HEK293 (cell line): ENCODE measurements around the gene GH1.
"Not testable (repeated sequence)": the region's sequence is repeated elsewhere in the genome, so short reads cannot be mapped to it uniquely, and the experiment has no call there.

Source experiments
- CTCF ChIA-PET: fragments of 350-600 bp; formaldehyde crosslinking; extraction: SDS; loops from one replicate; lab custom pipeline; 2021; ENCODE audit warnings: antibody characterized with exemption; lab: Yijun Ruan, JAX
- POLR2A ChIA-PET: fragments of 300-600 bp; formaldehyde crosslinking; extraction: SDS; loops from one replicate; lab custom pipeline; 2020; ENCODE audit warnings: antibody characterized with exemption, inconsistent platforms; lab: Yijun Ruan, JAX
- H3K27ac ChIP-seq: fragments of 200-500 bp; sonication (Bioruptor generic); 2 replicates; pipeline ENCODE4 v1.5.1; 2014; ENCODE audit warnings: low read depth, low read length, control low read depth, inconsistent platforms; ENCODE audit errors: extremely low read depth
- H3K36me3 ChIP-seq, 2 experiments: fragments of 200-500 bp in 1 of 2; sonication (Bioruptor generic) in 1 of 2; 1 replicate in 1 of 2; 2 replicates in 1 of 2; pipeline ENCODE4 v1.5.1; 2014 to 2017; ENCODE audit warnings: inconsistent platforms in 2 of 2, low read length in 2 of 2; ENCODE audit not compliant: control insufficient read depth in 2 of 2, insufficient read depth in 1 of 2
- H3K4me1 ChIP-seq: fragments of 200-500 bp; sonication (Bioruptor generic); 2 replicates; pipeline ENCODE4 v1.5.1; 2014; ENCODE audit warnings: mild to moderate bottlenecking, low read length, inconsistent platforms; ENCODE audit not compliant: control insufficient read depth, insufficient read depth
- H3K4me3 ChIP-seq: 2 replicates; pipeline ENCODE4 v1.5.1; 2011; ENCODE audit warnings: low read depth, mild to moderate bottlenecking, control low read depth, low read length, moderate library complexity
- H3K9me3 ChIP-seq: fragments of 200-500 bp; sonication (Bioruptor generic); 2 replicates; pipeline ENCODE4 v1.5.1; 2014; ENCODE audit warnings: low read depth, low read length, inconsistent platforms; ENCODE audit not compliant: control insufficient read depth, insufficient read depth
- ZNF2 ChIP-seq: fragments of 450-650 bp; formaldehyde crosslinking; IDR thresholded peaks from 2 replicates; pipeline ENCODE4 v1.5.1; 2016; ENCODE audit warnings: missing biosample characterization, missing genetic modification characterization
- ZNF654 ChIP-seq: fragments of 450-650 bp; formaldehyde crosslinking; IDR thresholded peaks from 2 replicates; pipeline ENCODE4 v1.5.1; 2016; ENCODE audit warnings: low read depth, missing biosample characterization, missing genetic modification characterization
- TF ChIP-seq, protein P1 (sequence below): fragments of 450-650 bp; formaldehyde crosslinking; IDR thresholded peaks from 2 replicates; pipeline ENCODE4 v1.5.1; 2016; ENCODE audit warnings: missing biosample characterization, missing genetic modification characterization

GH1 gene

GRCh38 chr17:63894821-63895220 lies 23.8 kb downstream of the GH1 start:
- CTCF ChIA-PET, H3K9me3 ChIP-seq, H3K36me3 ChIP-seq, H3K4me3 ChIP-seq, H3K27ac ChIP-seq, POLR2A ChIA-PET, H3K4me1 ChIP-seq: not testable (repeated sequence)

DNA sequence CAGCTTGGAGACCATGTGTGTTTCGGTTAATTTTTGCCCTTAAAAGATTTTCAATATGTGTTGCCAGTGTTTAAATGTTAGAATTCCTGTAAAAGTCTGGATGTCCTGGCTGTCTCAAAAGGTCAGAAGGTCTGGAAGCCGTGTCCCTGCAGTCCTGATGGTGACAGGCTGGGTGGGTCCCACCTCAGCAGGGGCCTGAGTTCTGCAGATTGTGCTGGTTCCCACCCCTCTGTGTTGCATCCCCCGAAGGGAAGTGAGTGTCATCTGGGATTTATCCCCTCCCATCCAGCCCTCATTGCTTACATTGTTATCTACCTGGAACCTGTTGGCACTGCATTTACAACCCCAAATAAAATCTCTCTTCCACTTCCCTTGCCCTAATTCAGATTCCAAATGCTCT lies 24.6 kb downstream of the GH1 start:
- POLR2A ChIA-PET, H3K4me3 ChIP-seq, H3K4me1 ChIP-seq, H3K36me3 ChIP-seq, H3K9me3 ChIP-seq, H3K27ac ChIP-seq: not testable (repeated sequence)
- CTCF ChIA-PET = interaction anchor here (1.5 kb wide), 1 partner anchor 133 kb away, joined by 5 read pairs; no protein-coding TSS in a partner anchor

DNA sequence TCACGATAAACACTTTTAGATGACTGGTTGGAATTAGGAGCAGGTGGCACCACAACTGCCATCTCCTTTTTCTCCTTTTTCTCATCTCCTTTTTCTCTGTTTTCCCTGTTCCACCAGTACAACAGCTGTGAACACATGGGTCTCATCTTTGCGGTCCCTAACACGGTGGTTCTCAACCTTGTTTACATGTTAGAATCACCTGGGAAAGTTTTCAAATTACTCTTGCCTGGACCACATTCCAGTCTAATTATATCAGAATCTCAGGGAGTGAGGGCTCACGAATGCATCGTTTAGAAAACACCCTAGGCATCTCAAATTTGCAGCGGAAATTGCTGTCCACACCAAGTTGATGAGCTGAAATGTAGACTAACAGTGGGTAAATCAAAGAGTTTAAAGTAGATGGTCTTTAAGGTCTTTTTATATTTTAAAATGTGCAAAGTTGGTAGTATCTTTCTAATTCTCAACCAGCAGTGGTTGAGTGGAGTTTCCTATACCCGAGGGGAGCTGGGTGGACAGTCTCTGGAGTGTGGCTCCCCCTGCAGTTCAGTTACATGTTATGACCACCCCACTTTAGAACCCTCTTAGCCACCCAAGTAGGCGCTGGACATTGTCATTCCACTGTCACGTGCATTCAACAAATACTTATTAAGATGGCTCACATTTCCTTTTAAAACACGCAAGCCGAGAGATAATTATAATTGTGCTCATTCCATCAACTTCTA lies 26.2 kb downstream of the GH1 start:
- H3K4me3 ChIP-seq, H3K27ac ChIP-seq, H3K36me3 ChIP-seq, POLR2A ChIA-PET, H3K4me1 ChIP-seq, H3K9me3 ChIP-seq: not testable (repeated sequence)
- CTCF ChIA-PET = interaction anchor here (0.7 to 2.1 kb wide), 6 partner anchors 11 to 135 kb away, joined by 3 to 6 read pairs (median 4); no protein-coding TSS in a partner anchor

- H3K4me3 ChIP-seq = not testable (repeated sequence)
- TF ChIP-seq ZNF2 (tag by site-specific recombination) = 0 out of 2 replicates have a peak, but pooled peaks have one; percentile 34
- TF ChIP-seq, protein P1, sequence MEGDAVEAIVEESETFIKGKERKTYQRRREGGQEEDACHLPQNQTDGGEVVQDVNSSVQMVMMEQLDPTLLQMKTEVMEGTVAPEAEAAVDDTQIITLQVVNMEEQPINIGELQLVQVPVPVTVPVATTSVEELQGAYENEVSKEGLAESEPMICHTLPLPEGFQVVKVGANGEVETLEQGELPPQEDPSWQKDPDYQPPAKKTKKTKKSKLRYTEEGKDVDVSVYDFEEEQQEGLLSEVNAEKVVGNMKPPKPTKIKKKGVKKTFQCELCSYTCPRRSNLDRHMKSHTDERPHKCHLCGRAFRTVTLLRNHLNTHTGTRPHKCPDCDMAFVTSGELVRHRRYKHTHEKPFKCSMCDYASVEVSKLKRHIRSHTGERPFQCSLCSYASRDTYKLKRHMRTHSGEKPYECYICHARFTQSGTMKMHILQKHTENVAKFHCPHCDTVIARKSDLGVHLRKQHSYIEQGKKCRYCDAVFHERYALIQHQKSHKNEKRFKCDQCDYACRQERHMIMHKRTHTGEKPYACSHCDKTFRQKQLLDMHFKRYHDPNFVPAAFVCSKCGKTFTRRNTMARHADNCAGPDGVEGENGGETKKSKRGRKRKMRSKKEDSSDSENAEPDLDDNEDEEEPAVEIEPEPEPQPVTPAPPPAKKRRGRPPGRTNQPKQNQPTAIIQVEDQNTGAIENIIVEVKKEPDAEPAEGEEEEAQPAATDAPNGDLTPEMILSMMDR (tag by site-specific recombination) = peak; percentile 48; the same call in 1 of the 2 replicates
- peak; percentile 39 for TF ChIP-seq ZNF654 (tag by site-specific recombination)
- TF ChIP-seq, all 188 proteins: peak for 3; not testable (repeated sequence) for 185
- not testable (repeated sequence) for H3K4me1 ChIP-seq, H3K36me3 ChIP-seq, H3K9me3 ChIP-seq, H3K27ac ChIP-seq
- POLR2A ChIA-PET = interaction anchor here (0.8 kb wide), 1 partner anchor 257 kb away, joined by 4 read pairs; no protein-coding TSS in a partner anchor
- CTCF ChIA-PET = interaction anchor here (0.7 to 2.6 kb wide), 12 partner anchors 9 to 394 kb away, joined by 3 to 16 read pairs (median 4); partner anchors contain the start of gene CSHL1
These were observed 29.4 kb downstream of the GH1 start for GRCh38 chr17:63889026-63889848.

- H3K4me1 ChIP-seq, H3K36me3 ChIP-seq, H3K27ac ChIP-seq, POLR2A ChIA-PET, CTCF ChIA-PET, H3K4me3 ChIP-seq, H3K9me3 ChIP-seq: not testable (repeated sequence)
These were observed 33.5 kb downstream of the GH1 start for GRCh38 chr17:63885119-63885518.

- H3K4me1 ChIP-seq, H3K27ac ChIP-seq, H3K4me3 ChIP-seq, H3K36me3 ChIP-seq, H3K9me3 ChIP-seq: not testable (repeated sequence)
- POLR2A ChIA-PET = interaction anchor here (1.6 kb wide), 1 partner anchor 39 kb away, joined by 4 read pairs; no protein-coding TSS in a partner anchor
- CTCF ChIA-PET = interaction anchor here (0.6 to 2.9 kb wide), 8 partner anchors 13 to 64 kb away, joined by 3 to 10 read pairs (median 5); partner anchors contain the start of gene CSHL1
These were observed 36.0 kb downstream of the GH1 start for GRCh38 chr17:63882626-63883126.
